H9 (cell line): ENCODE data around the gene WDR5. TPM values are rescaled to one million over a fixed set of nuclear protein-coding genes. Genes with fewer than 3 reads are reported as not detected.

Experiments used
- DNase-seq: peaks from one replicate; pipeline ENCODE4 v3.0.0-alpha.2; 2017
- H2AFZ ChIP-seq: one replicate; pipeline ENCODE4 v1.6.1; 2013; ENCODE audit warnings: mild to moderate bottlenecking, low read length, control low read depth, moderate library complexity
- H2AK5ac ChIP-seq: 2 replicates; pipeline ENCODE4 v1.6.1; 2013; ENCODE audit warnings: low read length, control low read depth, mixed read lengths; ENCODE audit not compliant: insufficient read length
- H2BK120ac ChIP-seq: one replicate; pipeline ENCODE4 v1.6.1; 2013; ENCODE audit warnings: low read depth, mild to moderate bottlenecking, low read length, control low read depth, inconsistent platforms; ENCODE audit not compliant: poor library complexity, severe bottlenecking
- H2BK12ac ChIP-seq: 2 replicates; pipeline ENCODE4 v1.6.1; 2013; ENCODE audit warnings: low read length, control low read depth, mixed read lengths, low read depth; ENCODE audit not compliant: insufficient read length
- H2BK15ac ChIP-seq: 2 replicates; pipeline ENCODE4 v1.6.1; 2013; ENCODE audit warnings: low read depth, low read length, control low read depth
- H2BK20ac ChIP-seq: one replicate; pipeline ENCODE4 v1.6.1; 2013; ENCODE audit warnings: low read depth, mild to moderate bottlenecking, low read length, control low read depth, inconsistent platforms; ENCODE audit not compliant: poor library complexity, severe bottlenecking
- H2BK5ac ChIP-seq: 2 replicates; pipeline ENCODE4 v1.6.1; 2013; ENCODE audit warnings: low read length, control low read depth, mixed read lengths; ENCODE audit not compliant: insufficient read length
- H3K14ac ChIP-seq: 2 replicates; pipeline ENCODE4 v1.6.1; 2013; ENCODE audit warnings: low read length, control low read depth; ENCODE audit not compliant: insufficient read depth
- H3K18ac ChIP-seq: 2 replicates; pipeline ENCODE4 v1.6.1; 2013; ENCODE audit warnings: low read depth, mild to moderate bottlenecking, mixed read lengths, low read length, control low read depth; ENCODE audit not compliant: insufficient read length
- H3K23ac ChIP-seq: 2 replicates; pipeline ENCODE4 v1.6.1; 2013; ENCODE audit warnings: low read length, control low read depth, mixed read lengths, low read depth; ENCODE audit not compliant: insufficient read length
- H3K23me2 ChIP-seq: 2 replicates; pipeline ENCODE4 v1.6.1; 2013; ENCODE audit warnings: low read depth, mild to moderate bottlenecking, mixed read lengths, low read length, control low read depth; ENCODE audit not compliant: insufficient read length, poor library complexity, severe bottlenecking
- H3K27ac ChIP-seq: 2 replicates; pipeline ENCODE4 v1.5.1; 2013; ENCODE audit warnings: low read length, control low read depth, mixed read lengths, low read depth; ENCODE audit not compliant: insufficient read length
- H3K27me3 ChIP-seq: 2 replicates; pipeline ENCODE4 v1.6.1; 2013; ENCODE audit warnings: low read length, control low read depth, inconsistent platforms; ENCODE audit not compliant: insufficient read depth
- H3K4ac ChIP-seq: 2 replicates; pipeline ENCODE4 v1.6.1; 2013; ENCODE audit warnings: low read depth, mild to moderate bottlenecking, control low read depth, inconsistent platforms, low read length, moderate library complexity
- H3K4me1 ChIP-seq: 2 replicates; pipeline ENCODE4 v1.6.1; 2013; ENCODE audit warnings: low read length, control low read depth, inconsistent platforms; ENCODE audit not compliant: insufficient read depth
- H3K4me2 ChIP-seq: 2 replicates; pipeline ENCODE4 v1.6.1; 2013; ENCODE audit warnings: low read length, control low read depth, mixed read lengths; ENCODE audit not compliant: insufficient read length, insufficient read depth
- H3K56ac ChIP-seq: 2 replicates; pipeline ENCODE4 v1.6.1; 2013; ENCODE audit warnings: low read depth, mild to moderate bottlenecking, mixed read lengths, low read length, control low read depth; ENCODE audit not compliant: insufficient read length
- H3K79me1 ChIP-seq: 2 replicates; pipeline ENCODE4 v1.6.1; 2013; ENCODE audit warnings: low read depth, mild to moderate bottlenecking, moderate library complexity, low read length, control low read depth, inconsistent platforms; ENCODE audit not compliant: insufficient read depth, poor library complexity, severe bottlenecking
- H3K79me2 ChIP-seq: 2 replicates; pipeline ENCODE4 v1.6.1; 2013; ENCODE audit warnings: low read length, control low read depth, inconsistent platforms; ENCODE audit not compliant: insufficient read depth
- H3K9ac ChIP-seq: 2 replicates; pipeline ENCODE4 v1.6.1; 2013; ENCODE audit warnings: low read length, control low read depth, mixed read lengths; ENCODE audit not compliant: insufficient read length; ENCODE audit errors: extremely low read depth
- H3K9me3 ChIP-seq: one replicate; pipeline ENCODE4 v1.6.1; 2013; ENCODE audit warnings: low read depth, low read length, inconsistent platforms; ENCODE audit not compliant: control insufficient read depth
- H3T11ph ChIP-seq: one replicate; pipeline ENCODE4 v1.6.1; 2013; ENCODE audit warnings: mild to moderate bottlenecking, low read length, control low read depth, inconsistent platforms
- H4K20me1 ChIP-seq: one replicate; pipeline ENCODE4 v1.6.1; 2013; ENCODE audit not compliant: control insufficient read depth, insufficient read length, insufficient read depth
- H4K5ac ChIP-seq: 2 replicates; pipeline ENCODE4 v1.6.1; 2013; ENCODE audit warnings: low read depth, mild to moderate bottlenecking, mixed read lengths, low read length, control low read depth; ENCODE audit not compliant: insufficient read length
- H4K8ac ChIP-seq: replicated peaks from 2 replicates; pipeline ENCODE4 v1.6.1; 2013; ENCODE audit warnings: low read length, control low read depth, mixed read lengths, low read depth; ENCODE audit not compliant: insufficient read length
- H4K91ac ChIP-seq: 2 replicates; pipeline ENCODE4 v1.6.1; 2013; ENCODE audit warnings: low read depth, mild to moderate bottlenecking, moderate library complexity, mixed read lengths, low read length, control low read depth; ENCODE audit not compliant: insufficient read length
- H3K27ac Mint-ChIP-seq, 3 experiments: 2 replicates in 2 of 3; 3 replicates in 1 of 3; pipeline ENCODE4 v1.8.0; 2020 to 2021; ENCODE audit warnings: mixed read lengths in 3 of 3, mild to moderate bottlenecking in 1 of 3, moderate library complexity in 1 of 3
- H3K27me3 Mint-ChIP-seq: 2 replicates; pipeline ENCODE4 v1.8.0; 2021; ENCODE audit warnings: low read depth, mild to moderate bottlenecking, moderate library complexity, mixed read lengths
- H3K36me3 Mint-ChIP-seq, 3 experiments: 2 replicates in 2 of 3; 3 replicates in 1 of 3; pipeline ENCODE4 v1.8.0; 2020 to 2021; ENCODE audit warnings: low read depth in 3 of 3, mixed read lengths in 3 of 3; ENCODE audit not compliant: insufficient read depth in 1 of 3
- H3K4me1 Mint-ChIP-seq, 2 experiments: 2 replicates each; pipeline ENCODE4 v1.8.0; 2020; ENCODE audit warnings: mixed read lengths in 2 of 2
- H3K4me3 Mint-ChIP-seq, 2 experiments: 2 replicates in 1 of 2; 3 replicates in 1 of 2; pipeline ENCODE4 v1.8.0; 2020 to 2021; ENCODE audit warnings: mild to moderate bottlenecking in 2 of 2, mixed read lengths in 2 of 2, moderate library complexity in 1 of 2
- H3K9me3 Mint-ChIP-seq, 2 experiments: 2 replicates in 1 of 2; 3 replicates in 1 of 2; pipeline ENCODE4 v1.8.0; 2020; ENCODE audit warnings: mild to moderate bottlenecking in 2 of 2, mixed read lengths in 2 of 2, moderate library complexity in 1 of 2
- CTCF ChIP-seq: fragments of 200-600 bp; sonication (generic); conservative IDR thresholded peaks from 3 replicates; pipeline ENCODE4 v1.8.0; 2021; ENCODE audit warnings: antibody characterized with exemption, mild to moderate bottlenecking
- WGBS: extraction: QIAGEN DNeasy Blood & Tissue Kit; methylation state at CpG from one replicate; pipeline ENCODE4 v1.1.7; 2013; ENCODE audit warnings: missing lambda C conversion rate, low lambda C conversion rate, mixed read lengths; ENCODE audit not compliant: insufficient read length; ENCODE audit errors: extremely low coverage; 5-methylcytosine and 5-hydroxymethylcytosine counted together
- total RNA-seq: library from RNA; stranded (reverse); gene quantifications from 2 replicates; pipeline ENCODE4 v1.2.1, GENCODE V29; 2021

WDR5 gene
- total RNA-seq, 1 experiment from 2014 or later = 72.3 TPM

GRCh38 chr9:134165357-134166315, 29.8 kb downstream of the WDR5 start:
- H2AFZ ChIP-seq = no peak overlapping the region
- no CpG with 5 or more reads among the region's 29 CpGs for WGBS
- no peak overlapping the region for H3K56ac ChIP-seq
- no peak overlapping the region for H3K27ac ChIP-seq
- H4K5ac ChIP-seq = no peak overlapping the region
- H3K9me3 ChIP-seq = no peaks in the 10 kb centered on the region
- peak overlapping the region; percentile 1 for H3K18ac ChIP-seq
- no peak overlapping the region for H4K91ac ChIP-seq
- H3K23ac ChIP-seq = no peak overlapping the region
- no peaks in the 10 kb centered on the region for H3K27me3 ChIP-seq
- no peak overlapping the region for H3K14ac ChIP-seq
- peaks cover 18 to 19% of the 10 kb centered on the region in 2 experiments for H3K9me3 Mint-ChIP-seq
- no peak overlapping the region for H3K4me2 ChIP-seq
- H2BK120ac ChIP-seq = no peak overlapping the region
- H4K8ac ChIP-seq = no peak overlapping the region
- no peak for DNase-seq
- peaks cover 12 to 17% (median 16%) of the 10 kb centered on the region in 3 experiments for H3K36me3 Mint-ChIP-seq
- H2AK5ac ChIP-seq = no peak overlapping the region
- no peak overlapping the region for H2BK20ac ChIP-seq
- no peaks in the 10 kb centered on the region for H3K23me2 ChIP-seq
- H3K27ac Mint-ChIP-seq = no peak overlapping the region
- no peak overlapping the region for H2BK12ac ChIP-seq
- peak overlapping the region in 1 of 2 experiments; percentile 53; a peak in 1 of 5 replicates for H3K4me3 Mint-ChIP-seq
- H3K27me3 Mint-ChIP-seq = peaks cover 9% of the 10 kb centered on the region
- H3K79me2 ChIP-seq = no peaks in the 10 kb centered on the region
- H2BK15ac ChIP-seq = no peak overlapping the region
- H3T11ph ChIP-seq = no peak overlapping the region
- no peak overlapping the region for H2BK5ac ChIP-seq
- peaks cover 3% of the 10 kb centered on the region; the same call in 1 of the 2 replicates for H3K4me1 ChIP-seq
- no peaks in the 10 kb centered on the region for H3K79me1 ChIP-seq
- H3K9ac ChIP-seq = peak overlapping the region; percentile 8
- no peak for TF ChIP-seq CTCF
- H3K4ac ChIP-seq = no peak overlapping the region
- no peaks in the 10 kb centered on the region for H4K20me1 ChIP-seq
- H3K4me1 Mint-ChIP-seq = 0 out of 4 replicates have a peak, but pooled peaks cover 0 to 2% of the 10 kb centered on the region in 2 experiments
